A549 (cell line): Measurements from ENCODE around the gene MAGEA6.
"Not testable (repeated sequence)": the region's sequence is repeated elsewhere in the genome, so short reads cannot be mapped to it uniquely, and the experiment has no call there.

Experiments used
- CHD2 ChIP-seq: fragments of 150-350 bp; IDR thresholded peaks from 2 replicates; pipeline ENCODE4 v1.6.1; 2014; ENCODE audit warnings: low read length; ENCODE audit not compliant: partially characterized antibody
- CTCF ChIP-seq: fragments of >200 bp; sonication (Bioruptor Twin); formaldehyde crosslinking; IDR thresholded peaks from 3 replicates; pipeline ENCODE4 v1.5.1; 2016
- ESRRA ChIP-seq: fragments of 150-350 bp; IDR thresholded peaks from 2 replicates; pipeline ENCODE4 v1.6.1; 2014; ENCODE audit warnings: mild to moderate bottlenecking, low read length, borderline replicate concordance
- NFE2L2 ChIP-seq: fragments of 150-350 bp; conservative IDR thresholded peaks from 2 replicates; pipeline ENCODE4 v1.6.1; 2014; ENCODE audit warnings: low read length
- POLR2A ChIP-seq: IDR thresholded peaks from 2 replicates; pipeline ENCODE4 v1.6.1; 2012; ENCODE audit warnings: mild to moderate bottlenecking, low read length

GRCh38 chrX:152759544-152759943 is 9.9 kb downstream of the MAGEA6 start:
- TF ChIP-seq CTCF, ESRRA, CHD2, POLR2A, NFE2L2: not testable (repeated sequence)
